ENCODE measurements around the gene AGTR2. TPM values are rescaled to one million over a fixed set of nuclear protein-coding genes. Genes with fewer than 3 reads are reported as not detected.
A peak's percentile ranks its signal among the peaks of the same experiment; 100 is the strongest.
"Not testable (repeated sequence)": the region's sequence is repeated elsewhere in the genome, so short reads cannot be mapped to it uniquely, and the experiment has no call there.

AGTR2 gene
- total RNA-seq, 4 donors from 2014 or later = not detected

- in situ Hi-C loops (cut with MboI; ENCODE audit: low pct_ligation_motif_present in 1 of 4, low pct_unique_long_range_greater_than_20kb in 1 of 4, low sequenced_read_pairs in 3 of 4) = no loop called here
- TF ChIP-seq EP300 (IDR thresholded peaks at IDR 0.05; ENCODE audit: low read depth) = no peak
- no peak for TF ChIP-seq POLR2A (IDR thresholded peaks at IDR 0.05)
- no peak for TF ChIP-seq POLR2AphosphoS5 (IDR thresholded peaks at IDR 0.05)
- TF ChIP-seq CTCF (IDR thresholded peaks at IDR 0.05) = no peak
Observed at GRCh38 chrX:116198235-116198634, 27.7 kb downstream of the AGTR2 start.

GRCh38 chrX:116198810-116199209 lies 28.3 kb downstream of the AGTR2 start:
- DNase-seq = no peak
- Histone ChIP-seq H3K27me3 (no peaks in the 10 kb centered on the region), H3K4me1 (no peaks in the 10 kb centered on the region), H3K4me3 (no peak overlapping the region), H3K36me3 (no peaks in the 10 kb centered on the region), H3K9me3 (no peaks in the 10 kb centered on the region), H3K27ac (no peak overlapping the region)
- 45% methylated on average over 3 of the region's 3 CpGs; no CpG with 5 or more reads in 1 of the 2 donors for WGBS, 2 donors (ENCODE audit: low coverage in 1 of 2)
- in situ Hi-C loops (cut with MboI; ENCODE audit: low pct_ligation_motif_present in 1 of 4, low pct_unique_long_range_greater_than_20kb in 1 of 4, low sequenced_read_pairs in 3 of 4) = no loop called here
- TF ChIP-seq POLR2AphosphoS5 (IDR thresholded peaks at IDR 0.05) = no peak
- intact Hi-C loops (cut with DNase I; ENCODE audit: low total_unique reads) = no loop called here

More at GRCh38 chrX:116198235-116198634, 27.7 kb downstream of the AGTR2 start:
- Histone ChIP-seq H3K27me3 (no peaks in the 10 kb centered on the region), H3K36me3 (no peaks in the 10 kb centered on the region), H3K4me1 (no peaks in the 10 kb centered on the region), H3K9me3 (no peaks in the 10 kb centered on the region), H3K27ac (no peak overlapping the region), H3K4me3 (no peak overlapping the region)
- intact Hi-C loops (cut with DNase I; ENCODE audit: low total_unique reads) = no loop called here
- no peak for DNase-seq
- WGBS, 2 donors (ENCODE audit: low coverage in 1 of 2) = 42 to 54% methylated on average over 2 to 3 of the region's 3 CpGs

- WGBS, 2 donors (ENCODE audit: low coverage in 1 of 2) = 5% methylated on average over 3 of the region's 3 CpGs; no CpG with 5 or more reads in 1 of the 2 donors
- Histone ChIP-seq H3K4me3 (no peak overlapping the region), H3K9me3 (no peaks in the 10 kb centered on the region), H3K27ac (no peak overlapping the region), H3K27me3 (no peaks in the 10 kb centered on the region), H3K36me3 (no peaks in the 10 kb centered on the region), H3K4me1 (no peaks in the 10 kb centered on the region)
- in situ Hi-C loops (cut with MboI; ENCODE audit: low pct_ligation_motif_present in 1 of 4, low pct_unique_long_range_greater_than_20kb in 1 of 4, low sequenced_read_pairs in 3 of 4) (no loop called here), intact Hi-C loops (cut with DNase I; ENCODE audit: low total_unique reads) (no loop called here)
- DNase-seq = no peak
- TF ChIP-seq POLR2A (IDR thresholded peaks at IDR 0.05) (no peak), POLR2AphosphoS5 (IDR thresholded peaks at IDR 0.05) (no peak), CTCF (IDR thresholded peaks at IDR 0.05) (peak; percentile 50 to 61 (median 54)), EP300 (IDR thresholded peaks at IDR 0.05; ENCODE audit: low read depth) (no peak)
Observed at GRCh38 chrX:116204932-116205331, 34.4 kb downstream of the AGTR2 start.

GRCh38 chrX:116213262-116213661 lies 42.7 kb downstream of the AGTR2 start:
- no peak for DNase-seq
- no peaks in the 10 kb centered on the region for H3K27me3 ChIP-seq
- H3K9me3 ChIP-seq = no peaks in the 10 kb centered on the region
- in situ Hi-C loops (cut with MboI; ENCODE audit: low pct_ligation_motif_present in 1 of 4, low pct_unique_long_range_greater_than_20kb in 1 of 4, low sequenced_read_pairs in 3 of 4) = no loop called here
- H3K4me1 ChIP-seq = no peaks in the 10 kb centered on the region
- no peak overlapping the region for H3K27ac ChIP-seq
- no peak overlapping the region for H3K4me3 ChIP-seq
- TF ChIP-seq EP300 (IDR thresholded peaks at IDR 0.05; ENCODE audit: low read depth) (no peak), CTCF (IDR thresholded peaks at IDR 0.05) (no peak), POLR2AphosphoS5 (IDR thresholded peaks at IDR 0.05) (no peak), POLR2A (IDR thresholded peaks at IDR 0.05) (no peak)
- H3K36me3 ChIP-seq = no peaks in the 10 kb centered on the region
- intact Hi-C loops (cut with DNase I; ENCODE audit: low total_unique reads) = no loop called here

GRCh38 chrX:116217080-116217479 lies 46.5 kb downstream of the AGTR2 start:
- DNase-seq; H3K4me3 ChIP-seq; H3K4me1 ChIP-seq; H3K36me3 ChIP-seq; H3K27ac ChIP-seq; intact Hi-C loops (cut with DNase I; ENCODE audit: low total_unique reads); in situ Hi-C loops (cut with MboI; ENCODE audit: low pct_ligation_motif_present in 1 of 4, low pct_unique_long_range_greater_than_20kb in 1 of 4, low sequenced_read_pairs in 3 of 4); H3K9me3 ChIP-seq; H3K27me3 ChIP-seq: not testable (repeated sequence)
- WGBS, 2 donors (ENCODE audit: low coverage in 1 of 2) = 89% methylated on average over 2 of the region's 2 CpGs; no CpG with 5 or more reads in 1 of the 2 donors

Measured in transverse colon (tissue), 4 donors.